Measurements from ENCODE around the gene GPI. TPM values are rescaled to one million over a fixed set of nuclear protein-coding genes. Genes with fewer than 3 reads are reported as not detected.
A peak's percentile ranks its signal among the peaks of the same experiment; 100 is the strongest.

The GPI gene
- total and polyA plus RNA-seq, 7 donors = 73.9 to 209 (median 144) TPM

GRCh38 chr19:34319230-34319585 lies 45.8 kb upstream of the GPI start:
- WGBS, 2 donors = 85% methylated on average over 3 of the region's 3 CpGs
- intact Hi-C loops (cut with DNase I) = no loop called here
- no peak overlapping the region for H3K4me3 ChIP-seq
- H3K36me3 ChIP-seq = peaks cover 0 to 38% (median 7%) of the 10 kb centered on the region in 4 donors
- H3K9me3 ChIP-seq = no peaks in the 10 kb centered on the region
- TF ChIP-seq CTCF (IDR thresholded peaks at IDR 0.05) (no peak), EP300 (IDR thresholded peaks at IDR 0.05) (no peak), POLR2AphosphoS5 (IDR thresholded peaks at IDR 0.05) (no peak), POLR2A (IDR thresholded peaks at IDR 0.05) (no peak)
- DNase-seq = no peak
- peak overlapping the region in 1 of 4 donors; percentile 40 for H3K27ac ChIP-seq
- peaks cover 0 to 9% (median 3%) of the 10 kb centered on the region in 4 donors for H3K4me1 ChIP-seq
- no peaks in the 10 kb centered on the region for H3K27me3 ChIP-seq

GRCh38 chr19:34319785-34320184 lies 45.2 kb upstream of the GPI start:
- peak; percentile 63 for DNase-seq
- peak in 1 of 4 donors; percentile 11 for TF ChIP-seq POLR2AphosphoS5 (IDR thresholded peaks at IDR 0.05)
- no peak for TF ChIP-seq EP300 (IDR thresholded peaks at IDR 0.05)
- TF ChIP-seq POLR2A (IDR thresholded peaks at IDR 0.05) = no peak
- TF ChIP-seq CTCF (IDR thresholded peaks at IDR 0.05) = no peak
- no peaks in the 10 kb centered on the region for H3K27me3 ChIP-seq
- WGBS, 2 donors = 91 to 95% methylated on average over 11 of the region's 11 CpGs
- H3K27ac ChIP-seq = peak overlapping the region in 1 of 4 donors; percentile 40
- intact Hi-C loops (cut with DNase I) = no loop called here
- H3K4me1 ChIP-seq = peaks cover 0 to 9% (median 3%) of the 10 kb centered on the region in 4 donors
- no peak overlapping the region for H3K4me3 ChIP-seq
- peaks cover 0 to 43% (median 7%) of the 10 kb centered on the region in 4 donors for H3K36me3 ChIP-seq
- no peaks in the 10 kb centered on the region for H3K9me3 ChIP-seq

GRCh38 chr19:34320277-34320676 lies 44.7 kb upstream of the GPI start:
- Histone ChIP-seq H3K27me3 (no peaks in the 10 kb centered on the region), H3K36me3 (peaks cover 0 to 48% (median 9%) of the 10 kb centered on the region in 4 donors), H3K4me1 (peaks cover 0 to 9% (median 3%) of the 10 kb centered on the region in 4 donors), H3K9me3 (no peaks in the 10 kb centered on the region), H3K27ac (peak overlapping the region in 2 of 4 donors; percentile 15 to 40), H3K4me3 (no peak overlapping the region)
- 89 to 90% methylated on average over 7 of the region's 7 CpGs for WGBS, 2 donors
- DNase-seq = peak; percentile 3
- TF ChIP-seq POLR2A (IDR thresholded peaks at IDR 0.05) = no peak
- no peak for TF ChIP-seq POLR2AphosphoS5 (IDR thresholded peaks at IDR 0.05)
- no peak for TF ChIP-seq EP300 (IDR thresholded peaks at IDR 0.05)
- no peak for TF ChIP-seq CTCF (IDR thresholded peaks at IDR 0.05)
- intact Hi-C loops (cut with DNase I) = no loop called here

GRCh38 chr19:34321735-34322134 lies 43.3 kb upstream of the GPI start:
- H3K4me1 ChIP-seq = peaks cover 0 to 7% (median 2%) of the 10 kb centered on the region in 4 donors
- 96 to 97% methylated on average over 6 of the region's 6 CpGs for WGBS, 2 donors
- H3K27me3 ChIP-seq = no peaks in the 10 kb centered on the region
- TF ChIP-seq POLR2AphosphoS5 (IDR thresholded peaks at IDR 0.05) (no peak), CTCF (IDR thresholded peaks at IDR 0.05) (no peak), EP300 (IDR thresholded peaks at IDR 0.05) (no peak), POLR2A (IDR thresholded peaks at IDR 0.05) (no peak)
- no peaks in the 10 kb centered on the region for H3K9me3 ChIP-seq
- peak; percentile 22 for DNase-seq
- H3K27ac ChIP-seq = no peak overlapping the region
- peaks cover 0 to 55% (median 10%) of the 10 kb centered on the region in 4 donors for H3K36me3 ChIP-seq
- no peak overlapping the region for H3K4me3 ChIP-seq
- intact Hi-C loops (cut with DNase I) = no loop called here

Data from sigmoid colon (tissue), 7 donors.